ENCODE measurements around the gene CRIP2.

DNA sequence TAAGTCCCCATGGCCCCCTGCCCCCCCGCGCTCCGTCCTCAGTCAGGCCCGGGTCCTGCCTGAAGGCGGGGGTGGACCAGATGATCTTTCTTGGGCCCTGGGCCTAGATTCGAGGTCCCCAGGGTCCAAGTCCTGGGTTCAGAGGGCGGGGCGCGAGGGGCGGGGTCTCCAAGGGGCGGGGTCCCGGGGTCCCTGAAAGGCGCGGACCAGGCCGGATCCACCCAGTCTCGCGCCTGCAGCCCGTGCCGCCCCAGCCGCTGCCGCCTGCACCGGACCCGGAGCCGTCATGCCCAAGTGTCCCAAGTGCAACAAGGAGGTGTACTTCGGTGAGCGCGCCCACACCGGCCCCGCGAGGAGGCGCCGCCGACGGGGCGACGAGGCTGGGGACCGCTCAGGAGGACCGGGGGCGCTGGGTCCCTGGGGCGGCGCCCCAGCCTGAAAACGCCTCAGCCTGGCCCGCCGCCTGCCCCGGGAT, 12.4 kb downstream of the CRIP2 start:
- TF ChIP-seq, protein P1, sequence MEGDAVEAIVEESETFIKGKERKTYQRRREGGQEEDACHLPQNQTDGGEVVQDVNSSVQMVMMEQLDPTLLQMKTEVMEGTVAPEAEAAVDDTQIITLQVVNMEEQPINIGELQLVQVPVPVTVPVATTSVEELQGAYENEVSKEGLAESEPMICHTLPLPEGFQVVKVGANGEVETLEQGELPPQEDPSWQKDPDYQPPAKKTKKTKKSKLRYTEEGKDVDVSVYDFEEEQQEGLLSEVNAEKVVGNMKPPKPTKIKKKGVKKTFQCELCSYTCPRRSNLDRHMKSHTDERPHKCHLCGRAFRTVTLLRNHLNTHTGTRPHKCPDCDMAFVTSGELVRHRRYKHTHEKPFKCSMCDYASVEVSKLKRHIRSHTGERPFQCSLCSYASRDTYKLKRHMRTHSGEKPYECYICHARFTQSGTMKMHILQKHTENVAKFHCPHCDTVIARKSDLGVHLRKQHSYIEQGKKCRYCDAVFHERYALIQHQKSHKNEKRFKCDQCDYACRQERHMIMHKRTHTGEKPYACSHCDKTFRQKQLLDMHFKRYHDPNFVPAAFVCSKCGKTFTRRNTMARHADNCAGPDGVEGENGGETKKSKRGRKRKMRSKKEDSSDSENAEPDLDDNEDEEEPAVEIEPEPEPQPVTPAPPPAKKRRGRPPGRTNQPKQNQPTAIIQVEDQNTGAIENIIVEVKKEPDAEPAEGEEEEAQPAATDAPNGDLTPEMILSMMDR (IDR thresholded peaks at IDR 0.05): no peak
- no peak for TF ChIP-seq POLR2A (IDR thresholded peaks at IDR 0.05)
